Memory B cell (primary cell): ENCODE data around the gene RPS28.
"Not testable (repeated sequence)": the region's sequence is repeated elsewhere in the genome, so short reads cannot be mapped to it uniquely, and the experiment has no call there.

Source experiments
- ATAC-seq: fragments of 150-1000 bp; cut with Tn5 transposase; 2 replicates; pipeline ENCODE4 v1.10.0; 2021; ENCODE audit warnings: low read depth, mild to moderate bottlenecking, moderate library complexity
- DNase-seq, 2 donors: peaks; one replicate each; pipeline ENCODE4 v3.0.0; 2022; ENCODE audit warnings: low spot score in 2 of 2
- H3K27ac Mint-ChIP-seq: one replicate; pipeline ENCODE4 v1.8.0; 2022; ENCODE audit warnings: mild to moderate bottlenecking, moderate library complexity, mixed read lengths
- H3K27me3 Mint-ChIP-seq: one replicate; pipeline ENCODE4 v1.8.0; 2022; ENCODE audit warnings: mixed read lengths
- H3K36me3 Mint-ChIP-seq: one replicate; pipeline ENCODE4 v1.8.0; 2022; ENCODE audit warnings: mild to moderate bottlenecking, mixed read lengths
- H3K4me1 Mint-ChIP-seq: one replicate; pipeline ENCODE4 v1.8.0; 2022; ENCODE audit warnings: mixed read lengths
- H3K4me3 Mint-ChIP-seq: one replicate; pipeline ENCODE4 v1.8.0; 2022; ENCODE audit warnings: mild to moderate bottlenecking, moderate library complexity, mixed read lengths
- H3K9me3 Mint-ChIP-seq: one replicate; pipeline ENCODE4 v1.8.0; 2022; ENCODE audit warnings: mixed read lengths

The RPS28 gene

DNA sequence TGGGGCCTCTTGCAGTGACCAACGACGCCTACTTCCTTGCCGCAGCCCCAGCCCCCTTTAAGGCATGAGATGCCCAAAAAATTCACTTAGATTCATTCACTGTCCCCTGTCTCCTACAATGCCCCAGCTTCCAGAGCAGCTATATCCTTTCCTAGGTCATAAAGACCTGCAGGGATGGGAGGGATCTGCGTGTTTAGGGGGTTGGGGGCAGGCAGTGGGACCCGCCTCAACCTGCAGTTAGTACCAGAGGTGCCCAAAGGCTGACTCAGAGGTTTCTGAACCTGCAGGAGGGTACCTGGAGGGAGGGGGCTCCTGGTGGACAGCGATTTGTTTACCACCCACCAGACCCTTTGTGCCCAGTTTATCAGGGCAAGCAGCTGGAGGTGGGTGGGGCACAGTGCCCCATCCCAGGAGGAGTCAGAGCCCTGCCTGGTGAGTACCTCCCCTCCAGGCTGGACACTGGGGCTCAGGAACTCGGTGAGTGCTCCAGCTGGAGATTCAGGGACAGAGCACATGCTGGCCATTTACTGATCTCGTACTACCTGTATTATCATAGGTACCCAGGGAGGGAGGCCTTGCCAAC lies 10.1 kb downstream of the RPS28 start:
- Mint-ChIP-seq H3K27ac (no peak overlapping the region), H3K4me3 (no peak overlapping the region), H3K4me1 (peaks cover 5% of the 10 kb centered on the region), H3K27me3 (peaks cover 15% of the 10 kb centered on the region), H3K9me3 (no peaks in the 10 kb centered on the region), H3K36me3 (peaks cover 2% of the 10 kb centered on the region)
- DNase-seq (no peak), ATAC-seq (no peak)

DNA sequence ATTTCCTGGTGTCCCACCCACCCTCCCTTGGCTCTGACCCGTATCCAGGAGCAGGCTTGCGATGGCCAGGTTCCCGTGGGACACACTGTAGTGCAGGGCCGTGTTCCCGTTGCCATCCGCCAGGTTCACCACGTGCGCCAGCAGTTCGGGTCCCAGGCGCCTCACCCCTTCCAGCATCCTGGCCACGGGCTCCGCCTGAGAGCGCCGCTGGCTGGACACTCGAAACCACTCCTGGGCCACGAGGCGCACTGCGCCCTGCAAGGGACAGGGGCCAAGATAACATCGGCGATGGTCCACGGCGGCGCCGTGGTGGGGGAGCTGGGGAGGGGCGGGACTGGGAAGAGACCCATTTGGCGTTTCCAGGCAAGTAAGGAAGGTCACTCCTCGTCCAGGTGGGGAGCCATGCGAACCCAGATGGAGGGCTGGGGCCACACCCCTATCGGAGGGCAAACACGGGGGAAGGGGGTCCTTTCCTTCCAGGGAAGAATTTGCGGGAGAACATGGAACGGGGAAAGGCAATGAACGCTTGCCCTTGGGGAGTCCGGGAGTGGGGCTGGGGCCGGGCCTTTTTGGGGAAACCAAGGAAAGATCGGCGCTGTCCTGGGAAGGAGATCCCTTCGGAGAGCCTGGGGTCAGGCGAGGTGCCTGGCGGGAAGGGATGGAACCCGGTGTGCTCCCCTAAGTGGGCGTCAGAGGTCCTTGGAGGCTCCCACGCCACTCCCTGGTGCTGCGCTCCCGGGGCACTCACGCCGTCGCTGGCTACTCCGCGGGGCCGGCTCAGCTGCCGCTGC lies 11.9 kb downstream of the RPS28 start:
- DNase-seq (no peak), ATAC-seq (no peak)
- H3K4me1 Mint-ChIP-seq, result peaks cover 5% of the 10 kb centered on the region
- H3K4me3 Mint-ChIP-seq, result peak overlapping the region; percentile 21
- peaks cover 17% of the 10 kb centered on the region for H3K27me3 Mint-ChIP-seq
- no peaks in the 10 kb centered on the region for H3K9me3 Mint-ChIP-seq
- no peaks in the 10 kb centered on the region for H3K36me3 Mint-ChIP-seq
- H3K27ac Mint-ChIP-seq, result no peak overlapping the region

DNA sequence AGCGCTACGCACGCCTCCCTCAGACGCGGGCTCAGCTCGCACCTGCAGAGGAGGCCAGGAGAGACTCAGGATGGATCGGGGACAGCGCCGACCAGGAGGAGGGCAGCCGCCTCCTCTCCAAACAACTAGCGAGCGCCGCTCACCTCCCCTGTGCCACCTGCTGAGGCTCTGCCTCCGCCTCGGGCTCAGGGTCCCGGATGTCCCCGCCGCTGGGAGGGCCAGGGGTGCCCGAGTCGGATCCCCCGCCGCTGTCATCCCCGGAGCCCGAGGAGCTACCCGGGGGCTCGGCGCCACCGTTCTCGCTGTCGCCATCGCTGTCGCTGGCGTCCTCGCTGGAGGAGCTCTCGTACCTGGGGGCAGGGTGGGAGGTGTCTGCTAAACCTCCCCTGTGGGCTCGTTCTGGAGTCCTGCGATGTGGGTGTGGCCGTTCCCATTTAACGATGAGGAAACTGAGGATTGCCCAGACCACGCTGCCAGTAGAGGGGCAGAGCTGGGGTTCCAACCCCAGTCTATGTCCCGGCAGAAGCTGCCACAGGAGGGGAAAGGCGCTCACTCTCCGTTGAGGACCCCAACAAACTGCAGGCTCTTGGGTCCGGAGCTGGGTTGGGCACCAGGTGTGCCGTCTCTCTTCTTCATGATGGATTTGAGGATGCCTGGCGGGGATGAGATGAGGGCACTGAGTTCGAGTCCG lies 12.6 kb downstream of the RPS28 start:
- Mint-ChIP-seq H3K36me3 (no peaks in the 10 kb centered on the region), H3K4me3 (peak overlapping the region; percentile 34), H3K9me3 (no peaks in the 10 kb centered on the region), H3K27me3 (peaks cover 13% of the 10 kb centered on the region), H3K4me1 (peaks cover 5% of the 10 kb centered on the region), H3K27ac (no peak overlapping the region)
- ATAC-seq, result no peak
- no peak for DNase-seq

DNA sequence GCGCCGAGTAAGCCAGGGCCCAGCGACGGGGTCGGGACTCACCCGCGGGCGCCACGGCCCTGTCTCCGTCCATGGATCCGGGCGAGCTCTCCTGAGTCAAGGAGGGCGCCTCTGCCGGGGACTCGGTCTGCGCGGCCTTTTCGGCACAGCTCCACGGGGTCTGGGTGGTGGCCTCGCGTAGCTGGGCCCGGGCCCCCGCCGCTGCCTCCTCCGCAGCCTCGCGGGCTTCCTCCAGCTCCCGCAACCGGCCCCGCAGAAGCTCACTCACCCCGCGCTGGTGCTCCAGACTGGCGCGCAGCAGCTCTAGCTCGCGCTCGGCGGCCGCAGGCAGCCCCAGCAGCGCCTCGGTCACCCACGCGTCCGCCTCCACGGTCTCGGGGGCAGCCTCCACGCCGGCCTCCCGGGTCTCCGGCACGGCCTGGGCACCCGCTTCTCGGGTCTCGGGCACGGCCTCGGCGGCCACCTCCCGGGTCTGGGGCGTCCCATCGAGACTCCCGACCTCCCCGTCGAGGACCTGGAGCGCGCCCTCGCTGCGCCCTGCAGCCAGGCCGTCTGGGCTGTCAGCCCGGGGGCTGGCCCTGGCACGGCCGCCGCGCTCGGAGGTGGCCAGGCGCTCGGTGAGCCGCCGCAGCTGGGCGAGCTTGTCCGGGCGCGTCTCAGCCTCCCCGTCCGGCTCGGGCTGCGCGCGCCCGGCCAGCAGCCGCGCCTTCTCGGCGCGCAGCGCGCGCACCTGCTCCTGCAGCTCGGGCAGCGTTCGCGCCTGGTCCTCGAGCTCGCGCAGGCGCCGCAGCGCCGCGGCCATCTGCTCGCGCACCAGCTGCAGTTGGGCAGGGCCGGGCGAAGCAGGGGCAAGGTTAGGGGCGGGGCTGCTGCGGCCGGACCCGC lies 13.4 kb downstream of the RPS28 start:
- Mint-ChIP-seq H3K27me3 (peaks cover 14% of the 10 kb centered on the region), H3K4me1 (peaks cover 5% of the 10 kb centered on the region), H3K4me3 (no peak overlapping the region), H3K36me3 (no peaks in the 10 kb centered on the region), H3K9me3 (no peaks in the 10 kb centered on the region), H3K27ac (no peak overlapping the region)
- ATAC-seq (peak; percentile 25), DNase-seq (no peak)

DNA sequence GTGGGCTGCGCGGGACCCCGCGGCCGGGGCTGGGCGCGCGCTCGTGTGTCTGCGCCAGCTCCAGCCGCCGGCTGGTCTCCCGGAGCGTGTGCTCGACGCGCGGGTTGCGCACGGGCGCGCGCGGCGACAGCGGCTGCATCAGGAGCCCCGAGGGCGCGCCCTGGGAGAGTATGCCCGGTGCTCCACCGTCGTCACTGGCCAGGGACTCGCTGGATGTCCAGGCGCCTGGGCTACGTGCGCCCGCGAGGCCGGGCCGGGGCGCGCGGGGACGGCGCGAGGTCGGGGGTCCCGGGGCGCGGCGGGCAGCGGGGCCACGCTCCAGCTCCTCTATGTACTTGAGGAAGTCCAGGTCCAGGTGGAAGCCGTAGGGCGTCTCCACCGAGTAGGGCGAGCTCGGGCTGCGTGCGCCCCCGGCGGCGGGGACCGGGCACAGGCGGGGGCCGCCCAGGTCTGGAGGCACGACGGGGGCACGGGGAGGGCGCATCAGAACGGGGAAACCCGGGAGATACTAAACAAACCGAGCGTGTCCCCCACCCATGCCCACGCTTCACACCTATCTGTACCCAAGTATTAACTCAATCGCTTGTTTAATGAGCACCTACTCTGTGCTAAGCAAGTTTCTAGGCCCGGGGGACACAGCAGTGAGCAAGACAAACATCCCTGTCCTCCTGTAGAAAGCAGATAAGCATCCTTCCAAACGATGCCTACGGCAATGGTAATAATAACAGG lies 14.2 kb downstream of the RPS28 start:
- peaks cover 16% of the 10 kb centered on the region for H3K27me3 Mint-ChIP-seq
- H3K27ac Mint-ChIP-seq, result no peak overlapping the region
- ATAC-seq (peak; percentile 75), DNase-seq (no peak)
- H3K4me1 Mint-ChIP-seq, result peaks cover 7% of the 10 kb centered on the region
- peak overlapping the region; percentile 44 for H3K4me3 Mint-ChIP-seq
- H3K36me3 Mint-ChIP-seq, result no peaks in the 10 kb centered on the region
- H3K9me3 Mint-ChIP-seq, result no peaks in the 10 kb centered on the region

DNA sequence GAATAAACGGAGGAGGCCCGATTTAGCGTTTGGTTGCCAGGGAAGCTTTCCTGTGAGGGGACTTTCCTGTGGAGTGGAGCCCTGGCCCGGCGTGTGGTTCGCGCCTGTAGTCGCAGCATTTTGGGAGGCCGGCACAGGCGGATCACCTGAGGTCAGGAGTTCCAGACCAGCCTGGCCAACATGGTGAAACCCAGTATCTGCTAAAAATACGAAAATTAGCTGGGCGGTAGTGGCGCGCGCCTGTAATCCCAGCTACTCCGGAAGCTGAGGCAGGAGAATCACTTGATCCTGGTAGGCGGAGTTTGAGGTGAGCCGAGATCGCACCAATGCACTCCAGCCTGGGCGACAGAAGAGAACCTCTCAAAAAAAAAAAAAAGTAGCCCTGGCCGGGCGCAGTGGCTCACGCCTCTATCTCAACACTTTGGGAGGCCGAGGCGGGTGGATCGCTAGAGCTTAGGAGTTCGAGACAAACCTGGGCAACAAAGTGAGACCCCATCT lies 14.8 kb downstream of the RPS28 start:
- no peaks in the 10 kb centered on the region for H3K36me3 Mint-ChIP-seq
- H3K4me1 Mint-ChIP-seq, result peaks cover 9% of the 10 kb centered on the region
- no peak overlapping the region for H3K27ac Mint-ChIP-seq
- no peak for ATAC-seq
- no peaks in the 10 kb centered on the region for H3K9me3 Mint-ChIP-seq
- no peak for DNase-seq
- H3K4me3 Mint-ChIP-seq, result peak overlapping the region; percentile 44
- peaks cover 19% of the 10 kb centered on the region for H3K27me3 Mint-ChIP-seq

DNA sequence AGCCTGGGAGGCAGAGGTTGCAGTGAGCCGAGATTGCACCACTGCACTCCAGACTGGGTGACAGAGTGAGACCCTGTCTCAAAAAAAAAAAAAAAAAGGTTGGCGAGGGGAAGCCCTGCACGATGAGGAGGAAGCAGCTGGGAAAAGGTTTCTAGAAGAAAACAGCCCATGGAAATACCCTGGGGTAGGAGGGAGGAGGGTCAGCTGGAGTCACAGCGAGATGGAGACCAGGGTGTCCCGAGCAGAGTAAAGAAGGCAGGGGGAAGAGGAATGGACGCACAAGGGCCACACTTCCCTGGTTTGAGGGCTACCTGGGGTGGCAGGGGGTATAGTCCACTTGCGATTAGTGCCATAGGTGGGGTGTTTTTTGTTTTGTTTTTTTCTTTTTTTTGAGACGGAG lies 15.4 kb downstream of the RPS28 start:
- Mint-ChIP-seq H3K27ac (no peak overlapping the region), H3K4me3 (no peak overlapping the region), H3K9me3 (no peaks in the 10 kb centered on the region), H3K27me3 (peaks cover 19% of the 10 kb centered on the region), H3K4me1 (peaks cover 9% of the 10 kb centered on the region), H3K36me3 (no peaks in the 10 kb centered on the region)
- DNase-seq (no peak), ATAC-seq (no peak)

DNA sequence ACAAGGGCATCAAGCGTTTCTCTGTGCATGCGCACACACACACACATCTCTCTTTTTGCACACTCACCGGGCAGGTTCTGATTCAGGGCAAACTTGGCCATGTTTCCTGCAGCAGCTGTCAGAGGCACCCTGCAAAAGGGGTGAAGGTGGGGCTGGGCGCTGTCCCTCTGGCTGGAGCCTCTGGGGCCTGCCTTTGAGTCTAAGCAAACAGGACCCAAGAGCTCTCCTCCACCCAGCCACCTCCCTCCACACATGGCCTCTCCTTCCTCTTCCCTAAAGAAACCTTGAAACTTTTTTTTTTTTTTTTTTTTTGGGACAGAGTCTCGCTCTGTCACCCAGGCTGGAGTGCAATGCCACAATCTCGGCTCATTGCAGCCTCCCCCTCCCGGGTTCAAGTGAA lies 16.4 kb downstream of the RPS28 start:
- H3K4me3 Mint-ChIP-seq, result no peak overlapping the region
- DNase-seq, result no peak
- H3K27me3 Mint-ChIP-seq, result peaks cover 19% of the 10 kb centered on the region
- peaks cover 9% of the 10 kb centered on the region for H3K4me1 Mint-ChIP-seq
- H3K9me3 Mint-ChIP-seq, result no peaks in the 10 kb centered on the region
- ATAC-seq, result no peak
- H3K27ac Mint-ChIP-seq, result no peak overlapping the region
- H3K36me3 Mint-ChIP-seq, result no peaks in the 10 kb centered on the region

DNA sequence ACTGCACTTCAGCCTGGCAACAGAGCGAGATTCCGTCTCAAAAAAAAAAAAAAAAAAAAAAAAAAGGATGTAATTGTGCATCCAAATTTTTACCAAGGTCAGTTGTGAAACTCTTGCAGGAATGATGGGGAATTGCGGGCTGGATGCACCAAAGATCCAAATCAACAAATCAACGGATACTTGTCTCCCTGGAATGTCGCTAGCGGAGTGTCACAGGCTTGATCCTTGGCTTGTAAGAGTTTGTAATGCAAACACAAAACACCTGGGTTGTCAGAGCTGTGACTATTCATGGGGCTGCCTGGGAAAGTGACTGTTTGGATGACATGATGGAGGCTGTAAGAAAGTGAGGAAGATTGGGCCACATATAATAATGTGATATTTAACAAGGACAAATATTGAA lies 17.5 kb downstream of the RPS28 start:
- DNase-seq, result no peak
- ATAC-seq, result no peak
- H3K36me3 Mint-ChIP-seq, result no peaks in the 10 kb centered on the region
- H3K4me1 Mint-ChIP-seq, result peaks cover 11% of the 10 kb centered on the region
- H3K27ac Mint-ChIP-seq, result no peak overlapping the region
- H3K4me3 Mint-ChIP-seq, result no peak overlapping the region
- peaks cover 18% of the 10 kb centered on the region for H3K27me3 Mint-ChIP-seq
- no peaks in the 10 kb centered on the region for H3K9me3 Mint-ChIP-seq

DNA sequence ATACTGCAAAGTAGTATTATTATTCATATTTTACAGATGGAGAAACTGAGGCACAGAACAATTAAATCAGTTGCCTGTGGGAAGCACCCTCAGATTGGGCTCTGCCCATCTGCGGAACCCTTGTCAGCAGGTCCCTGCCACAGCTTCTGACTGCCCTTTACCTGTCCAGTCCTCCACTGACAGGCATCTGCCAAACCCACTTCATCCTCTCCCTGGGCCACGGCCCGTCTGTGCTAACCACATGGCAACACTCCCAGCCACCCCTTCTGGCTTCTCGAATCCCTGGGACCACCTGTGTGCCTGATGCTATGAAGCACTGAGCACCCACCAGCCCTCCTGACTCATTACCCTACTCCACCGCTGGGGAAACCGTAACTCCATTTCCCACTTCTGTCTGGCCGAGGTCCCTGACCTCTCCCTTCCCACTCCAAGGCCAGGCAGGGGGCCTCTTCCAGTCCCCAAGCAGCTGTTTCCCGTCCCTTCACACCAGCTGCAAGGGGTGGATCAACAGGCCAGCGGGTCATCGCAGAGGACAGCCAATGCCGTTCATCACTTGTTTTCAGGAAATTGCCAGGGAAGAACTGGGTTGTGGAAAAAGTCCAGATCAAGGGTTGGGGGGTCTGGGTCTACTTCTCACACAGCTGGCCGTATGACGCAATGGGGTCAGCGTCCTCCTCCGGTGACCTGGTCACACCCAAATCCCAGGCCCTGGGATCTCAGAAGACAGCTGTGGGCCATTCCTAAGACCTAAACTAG lies 19.2 kb downstream of the RPS28 start:
- Mint-ChIP-seq H3K4me1 (peaks cover 11% of the 10 kb centered on the region), H3K27ac (no peak overlapping the region), H3K27me3 (peaks cover 21% of the 10 kb centered on the region), H3K4me3 (no peak overlapping the region), H3K9me3 (no peaks in the 10 kb centered on the region), H3K36me3 (no peaks in the 10 kb centered on the region)
- ATAC-seq, result no peak
- no peak for DNase-seq

DNA sequence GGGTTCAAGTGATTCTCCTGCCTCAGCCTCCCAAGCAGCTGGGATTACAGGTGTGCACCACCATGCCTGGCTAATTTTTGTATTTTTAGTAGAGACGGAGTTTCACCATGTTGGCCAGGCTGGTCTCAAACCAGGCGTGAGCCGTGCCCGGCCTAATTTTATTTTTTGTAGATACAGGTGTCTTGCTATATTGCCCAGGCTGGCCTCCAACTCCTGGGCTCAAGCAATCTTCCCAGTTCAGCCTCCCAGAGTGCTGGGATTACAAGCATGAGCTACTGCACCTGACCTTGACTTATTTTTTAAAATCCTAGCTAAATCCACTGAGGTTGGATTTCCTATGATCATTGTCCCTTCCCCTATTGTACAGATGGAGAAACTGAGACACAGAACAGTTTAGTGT lies 20.2 kb downstream of the RPS28 start:
- H3K36me3 Mint-ChIP-seq, H3K4me3 Mint-ChIP-seq, DNase-seq, H3K9me3 Mint-ChIP-seq, ATAC-seq, H3K27ac Mint-ChIP-seq, H3K4me1 Mint-ChIP-seq: not testable (repeated sequence)
- H3K27me3 Mint-ChIP-seq, result peaks cover 19% of the 10 kb centered on the region

DNA sequence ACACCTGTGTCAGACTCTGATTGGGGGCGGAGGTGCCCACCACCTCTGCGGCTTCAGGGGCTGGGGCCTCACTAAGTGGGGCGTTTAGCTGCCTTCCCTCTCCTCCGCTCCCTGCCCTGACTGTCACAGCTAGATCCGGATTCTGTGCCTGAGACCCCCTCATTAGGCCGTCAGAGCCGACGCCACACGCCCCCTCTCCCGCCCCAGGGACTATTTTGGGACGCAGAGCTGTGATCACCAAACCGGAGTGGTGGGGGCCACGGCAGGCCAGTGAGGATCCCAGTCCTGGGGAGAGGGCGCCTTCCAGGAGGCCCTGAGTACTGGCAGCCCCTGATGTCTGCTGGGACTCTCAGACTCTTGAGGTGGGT lies 21.0 kb downstream of the RPS28 start:
- Mint-ChIP-seq H3K36me3 (no peaks in the 10 kb centered on the region), H3K4me3 (no peak overlapping the region), H3K9me3 (no peaks in the 10 kb centered on the region), H3K27me3 (peaks cover 18% of the 10 kb centered on the region), H3K27ac (no peak overlapping the region), H3K4me1 (peaks cover 9% of the 10 kb centered on the region)
- no peak for DNase-seq
- no peak for ATAC-seq
